Measurements from ENCODE around the gene TOP2B. TPM values are rescaled to one million over a fixed set of nuclear protein-coding genes. Genes with fewer than 3 reads are reported as not detected.
A peak's percentile ranks its signal among the peaks of the same experiment; 100 is the strongest.

TOP2B gene
- total RNA-seq, 1 donor from 2014 or later, result 43.2 TPM

DNA sequence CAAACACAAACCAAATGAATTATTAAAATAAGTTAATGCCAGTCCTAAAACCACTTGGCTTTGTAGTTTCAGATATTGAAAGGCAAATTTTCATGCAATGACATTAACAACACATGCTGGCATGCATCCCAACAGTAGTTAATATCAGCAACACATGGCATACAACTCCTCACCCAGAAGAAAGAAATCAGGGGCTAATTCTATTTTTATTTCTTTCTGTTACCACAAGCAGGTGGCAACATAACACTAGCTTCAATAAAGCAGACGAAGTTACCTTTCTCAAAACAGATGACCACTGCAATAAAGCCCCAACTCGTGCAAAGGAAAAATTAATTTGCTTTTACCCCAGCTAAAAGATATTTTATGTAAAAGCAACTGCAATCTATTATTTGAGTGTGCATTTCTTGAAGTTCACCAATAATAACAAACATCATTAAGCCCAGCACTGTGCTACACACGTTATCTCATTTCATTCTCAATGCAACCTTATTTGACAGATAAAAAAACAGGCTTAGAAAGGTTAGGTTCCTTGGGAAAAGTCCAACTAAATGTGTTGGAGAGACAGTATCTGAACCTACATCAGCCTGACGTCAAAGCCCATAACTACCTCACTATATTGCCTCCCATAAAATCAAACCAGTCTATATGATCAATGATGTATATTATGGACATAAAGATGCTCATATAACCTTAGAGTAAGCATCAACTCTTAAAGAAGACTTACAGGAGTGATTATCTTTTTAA is 2.8 kb downstream of the TOP2B start:
- TF ChIP-seq, protein P1, sequence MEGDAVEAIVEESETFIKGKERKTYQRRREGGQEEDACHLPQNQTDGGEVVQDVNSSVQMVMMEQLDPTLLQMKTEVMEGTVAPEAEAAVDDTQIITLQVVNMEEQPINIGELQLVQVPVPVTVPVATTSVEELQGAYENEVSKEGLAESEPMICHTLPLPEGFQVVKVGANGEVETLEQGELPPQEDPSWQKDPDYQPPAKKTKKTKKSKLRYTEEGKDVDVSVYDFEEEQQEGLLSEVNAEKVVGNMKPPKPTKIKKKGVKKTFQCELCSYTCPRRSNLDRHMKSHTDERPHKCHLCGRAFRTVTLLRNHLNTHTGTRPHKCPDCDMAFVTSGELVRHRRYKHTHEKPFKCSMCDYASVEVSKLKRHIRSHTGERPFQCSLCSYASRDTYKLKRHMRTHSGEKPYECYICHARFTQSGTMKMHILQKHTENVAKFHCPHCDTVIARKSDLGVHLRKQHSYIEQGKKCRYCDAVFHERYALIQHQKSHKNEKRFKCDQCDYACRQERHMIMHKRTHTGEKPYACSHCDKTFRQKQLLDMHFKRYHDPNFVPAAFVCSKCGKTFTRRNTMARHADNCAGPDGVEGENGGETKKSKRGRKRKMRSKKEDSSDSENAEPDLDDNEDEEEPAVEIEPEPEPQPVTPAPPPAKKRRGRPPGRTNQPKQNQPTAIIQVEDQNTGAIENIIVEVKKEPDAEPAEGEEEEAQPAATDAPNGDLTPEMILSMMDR (IDR thresholded peaks at IDR 0.05; ENCODE audit: insufficient read depth, low read length, severe bottlenecking), result peak; percentile 19
- H3K27me3 ChIP-seq (ENCODE audit: control insufficient read depth, insufficient read depth, low read length), result no peaks in the 10 kb centered on the region
- H3K36me3 ChIP-seq (ENCODE audit: control insufficient read depth, insufficient read depth, low read length), result no peaks in the 10 kb centered on the region
- FAIRE-seq, result no peak
- no peak overlapping the region for H3K4me3 ChIP-seq (ENCODE audit: low read depth, low read length)
- DNase-seq (ENCODE audit: low read depth), result peak; percentile 29

- TF ChIP-seq, protein P1 (IDR thresholded peaks at IDR 0.05; ENCODE audit: insufficient read depth, low read length, severe bottlenecking), result no peak
- no peak overlapping the region for H3K4me3 ChIP-seq (ENCODE audit: low read depth, low read length)
- H3K27me3 ChIP-seq (ENCODE audit: control insufficient read depth, insufficient read depth, low read length), result no peaks in the 10 kb centered on the region
- no peak for DNase-seq (ENCODE audit: low read depth)
- FAIRE-seq, result no peak
- no peaks in the 10 kb centered on the region for H3K36me3 ChIP-seq (ENCODE audit: control insufficient read depth, insufficient read depth, low read length)
Observed at GRCh38 chr3:25658836-25659235, 5.9 kb downstream of the TOP2B start.

DNA sequence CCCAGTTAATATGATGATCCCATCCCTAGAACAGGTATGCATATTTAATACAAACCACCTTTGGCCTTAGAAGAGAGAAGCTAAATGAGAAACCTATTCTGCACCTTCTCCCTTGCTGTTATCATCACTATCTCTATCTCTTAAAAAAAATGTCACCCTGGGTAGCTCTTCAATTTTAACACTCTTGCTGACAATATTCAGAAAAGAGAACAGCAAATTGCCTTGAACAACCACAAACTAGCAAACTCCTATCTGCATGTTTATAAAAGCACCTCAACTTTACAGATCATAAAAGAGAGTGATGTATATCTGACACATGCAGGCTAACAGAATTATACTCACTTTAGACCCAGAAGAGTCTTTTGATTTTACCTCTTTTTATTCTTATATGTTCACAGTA is 7.4 kb downstream of the TOP2B start:
- H3K27me3 ChIP-seq (ENCODE audit: control insufficient read depth, insufficient read depth, low read length), result no peaks in the 10 kb centered on the region
- TF ChIP-seq, protein P1 (IDR thresholded peaks at IDR 0.05; ENCODE audit: insufficient read depth, low read length, severe bottlenecking), result no peak
- FAIRE-seq (no peak), DNase-seq (ENCODE audit: low read depth) (no peak)
- no peaks in the 10 kb centered on the region for H3K36me3 ChIP-seq (ENCODE audit: control insufficient read depth, insufficient read depth, low read length)
- H3K4me3 ChIP-seq (ENCODE audit: low read depth, low read length), result no peak overlapping the region

- H3K36me3 ChIP-seq (ENCODE audit: control insufficient read depth, insufficient read depth, low read length), result no peaks in the 10 kb centered on the region
- H3K4me3 ChIP-seq (ENCODE audit: low read depth, low read length), result no peak overlapping the region
- DNase-seq (ENCODE audit: low read depth) (no peak), FAIRE-seq (no peak)
- TF ChIP-seq, protein P1 (IDR thresholded peaks at IDR 0.05; ENCODE audit: insufficient read depth, low read length, severe bottlenecking), result no peak
- no peaks in the 10 kb centered on the region for H3K27me3 ChIP-seq (ENCODE audit: control insufficient read depth, insufficient read depth, low read length)
Observed at GRCh38 chr3:25655659-25656058, 9.0 kb downstream of the TOP2B start.

- Histone ChIP-seq H3K36me3 (ENCODE audit: control insufficient read depth, insufficient read depth, low read length) (no peaks in the 10 kb centered on the region), H3K27me3 (ENCODE audit: control insufficient read depth, insufficient read depth, low read length) (no peaks in the 10 kb centered on the region), H3K4me3 (ENCODE audit: low read depth, low read length) (no peak overlapping the region)
- TF ChIP-seq, protein P1 (IDR thresholded peaks at IDR 0.05; ENCODE audit: insufficient read depth, low read length, severe bottlenecking), result no peak
- FAIRE-seq, result no peak
- DNase-seq (ENCODE audit: low read depth), result no peak
Observed at GRCh38 chr3:25654576-25654975, 10.1 kb downstream of the TOP2B start.

GRCh38 chr3:25653322-25653721 is 11.4 kb downstream of the TOP2B start:
- H3K36me3 ChIP-seq (ENCODE audit: control insufficient read depth, insufficient read depth, low read length), result no peaks in the 10 kb centered on the region
- no peak for FAIRE-seq
- H3K27me3 ChIP-seq (ENCODE audit: control insufficient read depth, insufficient read depth, low read length), result no peaks in the 10 kb centered on the region
- no peak for DNase-seq (ENCODE audit: low read depth)
- TF ChIP-seq, protein P1 (IDR thresholded peaks at IDR 0.05; ENCODE audit: insufficient read depth, low read length, severe bottlenecking), result no peak
- no peak overlapping the region for H3K4me3 ChIP-seq (ENCODE audit: low read depth, low read length)

Measured in bronchial epithelial cell (primary cell).